Muscle layer of colon (tissue), 2 donors: ENCODE measurements around the gene EDIL3.
"Not testable (repeated sequence)": the region's sequence is repeated elsewhere in the genome, so short reads cannot be mapped to it uniquely, and the experiment has no call there.

Experiments
- H3K27ac ChIP-seq: one replicate; pipeline ENCODE4 v1.7.0; 2013; ENCODE audit warnings: low read depth, mild to moderate bottlenecking, low read length, moderate library complexity
- H3K27me3 ChIP-seq, 2 donors: one replicate each; pipeline ENCODE4 v1.7.0; 2013; ENCODE audit warnings: low read length in 2 of 2, mild to moderate bottlenecking in 2 of 2; ENCODE audit not compliant: insufficient read depth in 2 of 2, control insufficient read depth in 1 of 2
- H3K36me3 ChIP-seq: one replicate; pipeline ENCODE4 v1.7.0; 2013; ENCODE audit warnings: mild to moderate bottlenecking, low read length; ENCODE audit not compliant: insufficient read depth
- H3K4me1 ChIP-seq: one replicate; pipeline ENCODE4 v1.7.0; 2013; ENCODE audit warnings: mild to moderate bottlenecking, low read length; ENCODE audit not compliant: insufficient read depth
- H3K4me3 ChIP-seq, 2 donors: one replicate each; pipeline ENCODE4 v1.7.0; 2013; ENCODE audit warnings: low read length in 2 of 2, low read depth in 1 of 2, mild to moderate bottlenecking in 1 of 2, moderate library complexity in 1 of 2
- H3K9ac ChIP-seq: one replicate; pipeline ENCODE4 v1.7.0; 2013; ENCODE audit warnings: low read length
- H3K9me3 ChIP-seq: one replicate; pipeline ENCODE4 v1.7.0; 2013; ENCODE audit warnings: mild to moderate bottlenecking, low read length
- donor health status: abdominal sarcoma.
- donor health status: Adenocarcinoma of cecum.

The EDIL3 gene

DNA sequence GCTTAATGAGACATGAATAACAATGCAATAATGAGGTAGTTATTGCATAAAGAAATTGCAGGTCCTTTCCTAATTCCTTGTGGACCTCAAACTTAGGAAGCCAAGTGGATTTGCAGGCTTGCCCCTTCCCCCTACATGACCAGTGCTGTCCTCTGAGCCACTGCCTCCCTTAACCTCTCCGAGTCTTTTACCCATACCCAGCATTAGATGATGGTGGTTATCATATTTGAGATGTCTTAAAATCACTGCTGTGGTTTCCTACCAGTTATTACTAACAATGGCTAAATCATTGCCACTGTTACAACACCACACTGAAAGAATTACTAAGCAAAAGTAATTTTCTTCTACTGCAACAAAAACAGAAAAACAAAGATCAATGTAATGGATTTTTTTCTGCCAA, 170.8 kb downstream of the EDIL3 start:
- H3K9me3 ChIP-seq = no peaks in the 10 kb centered on the region
- H3K4me3 ChIP-seq = no peak overlapping the region
- no peaks in the 10 kb centered on the region for H3K36me3 ChIP-seq
- no peaks in the 10 kb centered on the region for H3K4me1 ChIP-seq
- no peak overlapping the region for H3K27ac ChIP-seq
- no peak overlapping the region for H3K9ac ChIP-seq
- no peaks in the 10 kb centered on the region for H3K27me3 ChIP-seq

DNA sequence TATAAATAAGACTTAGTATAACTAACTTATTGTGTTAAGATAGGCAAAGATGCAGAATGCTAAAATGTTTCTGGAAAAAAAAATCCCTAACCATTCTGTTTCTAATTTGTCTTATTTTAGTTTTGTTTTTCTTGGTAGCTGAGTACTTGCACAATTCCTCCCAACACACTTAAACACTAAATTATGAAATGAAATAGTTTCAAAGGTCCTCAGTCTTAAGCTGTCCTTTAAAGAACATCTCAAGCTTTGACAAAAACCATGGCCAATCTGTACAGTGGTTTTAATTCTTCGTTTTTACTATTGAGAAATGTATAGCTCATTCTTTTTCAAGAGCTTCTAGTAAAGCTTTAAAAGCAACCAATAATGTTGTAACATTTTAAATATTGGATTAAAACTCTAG, 171.5 kb downstream of the EDIL3 start:
- Histone ChIP-seq H3K9ac (no peak overlapping the region), H3K4me1 (no peaks in the 10 kb centered on the region), H3K27me3 (no peaks in the 10 kb centered on the region), H3K36me3 (no peaks in the 10 kb centered on the region), H3K4me3 (no peak overlapping the region), H3K27ac (no peak overlapping the region), H3K9me3 (no peaks in the 10 kb centered on the region)

DNA sequence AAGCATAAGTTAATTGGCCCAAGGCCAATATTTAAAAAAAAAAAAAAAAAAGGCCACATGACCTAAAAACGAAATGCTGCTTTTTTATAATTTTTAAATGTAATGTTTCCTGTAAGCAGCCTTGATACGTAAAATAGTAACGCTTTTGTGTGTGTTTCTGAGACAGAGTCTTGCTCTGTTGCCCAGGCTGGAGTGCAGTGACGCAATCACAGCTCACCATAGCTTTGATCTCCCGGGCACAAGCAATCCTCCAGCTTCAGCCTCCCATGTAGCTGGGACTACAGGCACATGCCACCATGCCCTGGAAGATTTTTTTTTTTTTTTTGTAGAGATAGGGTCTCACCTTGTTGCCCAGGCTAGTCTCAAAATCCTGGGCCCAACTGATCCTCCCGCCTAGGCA, 179.9 kb downstream of the EDIL3 start:
- no peaks in the 10 kb centered on the region for H3K27me3 ChIP-seq
- no peak overlapping the region for H3K27ac ChIP-seq
- no peak overlapping the region for H3K9ac ChIP-seq
- H3K4me3 ChIP-seq = no peak overlapping the region
- H3K36me3 ChIP-seq = no peaks in the 10 kb centered on the region
- H3K4me1 ChIP-seq = no peaks in the 10 kb centered on the region
- H3K9me3 ChIP-seq = no peaks in the 10 kb centered on the region

DNA sequence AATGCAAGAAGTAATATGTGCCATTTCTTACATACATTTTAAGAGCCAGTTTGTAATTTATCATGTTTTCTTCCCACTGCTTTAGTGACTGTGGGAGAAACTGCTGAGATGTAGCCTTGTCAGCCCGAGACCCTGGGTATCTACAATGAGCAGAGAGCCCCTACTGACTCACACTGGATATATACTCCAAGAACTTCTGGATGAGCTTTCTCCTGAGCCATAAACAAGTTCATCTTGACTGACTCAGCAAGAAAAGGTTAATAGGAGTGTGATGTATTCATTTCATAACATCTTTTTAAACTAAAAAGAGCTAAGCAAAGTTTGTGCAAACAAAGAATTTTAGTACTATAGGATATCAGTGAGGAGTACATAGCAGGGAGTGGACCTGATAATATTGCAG, 182.5 kb downstream of the EDIL3 start:
- Histone ChIP-seq H3K36me3 (no peaks in the 10 kb centered on the region), H3K27ac (no peak overlapping the region), H3K9ac (no peak overlapping the region), H3K4me1 (no peaks in the 10 kb centered on the region), H3K4me3 (no peak overlapping the region), H3K9me3 (no peaks in the 10 kb centered on the region), H3K27me3 (no peaks in the 10 kb centered on the region)

DNA sequence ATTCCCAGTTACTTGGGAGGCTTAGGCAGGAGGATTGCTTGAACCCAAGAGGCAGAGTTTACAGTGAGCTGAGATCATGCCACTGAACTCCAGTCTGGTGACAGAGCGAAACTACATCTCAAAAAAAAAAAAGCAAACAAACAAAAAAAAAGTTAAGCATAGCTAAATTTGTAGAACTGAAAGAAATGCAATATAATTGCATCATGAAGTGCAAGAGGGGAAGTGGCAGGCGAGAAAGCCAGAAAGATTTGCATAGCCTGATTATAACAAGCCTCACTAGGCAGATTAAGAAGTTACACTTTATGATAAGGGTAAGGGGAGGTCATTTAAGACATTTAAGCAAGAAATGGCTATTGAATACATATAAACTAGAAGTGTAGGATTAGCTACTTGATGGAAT, 187.1 kb downstream of the EDIL3 start:
- Histone ChIP-seq H3K27me3 (no peaks in the 10 kb centered on the region), H3K4me3 (no peak overlapping the region), H3K27ac (no peak overlapping the region), H3K9me3 (no peaks in the 10 kb centered on the region), H3K36me3 (no peaks in the 10 kb centered on the region), H3K9ac (no peak overlapping the region), H3K4me1 (no peaks in the 10 kb centered on the region)

DNA sequence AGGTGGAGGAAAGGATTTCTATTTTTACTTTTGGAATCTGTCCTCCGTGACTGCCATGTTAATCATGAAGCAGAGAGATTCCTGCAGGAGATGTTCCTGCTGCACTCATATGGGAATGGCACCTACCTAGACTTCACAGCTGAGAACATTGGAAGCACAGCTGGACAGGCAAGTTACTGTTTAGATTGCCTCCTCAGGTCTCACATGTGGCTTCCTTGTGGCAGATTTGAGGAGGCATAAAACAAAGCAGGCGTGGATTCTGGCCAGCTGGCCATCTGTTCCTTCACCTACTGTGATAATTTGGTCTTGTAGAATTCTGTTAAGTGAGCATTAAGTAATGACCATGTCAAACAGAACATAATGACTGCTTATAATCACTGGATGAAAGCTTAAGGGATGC, 193.4 kb downstream of the EDIL3 start:
- Histone ChIP-seq H3K27ac (no peak overlapping the region), H3K9me3 (no peaks in the 10 kb centered on the region), H3K27me3 (no peaks in the 10 kb centered on the region), H3K36me3 (no peaks in the 10 kb centered on the region), H3K4me1 (no peaks in the 10 kb centered on the region), H3K4me3 (no peak overlapping the region), H3K9ac (no peak overlapping the region)

DNA sequence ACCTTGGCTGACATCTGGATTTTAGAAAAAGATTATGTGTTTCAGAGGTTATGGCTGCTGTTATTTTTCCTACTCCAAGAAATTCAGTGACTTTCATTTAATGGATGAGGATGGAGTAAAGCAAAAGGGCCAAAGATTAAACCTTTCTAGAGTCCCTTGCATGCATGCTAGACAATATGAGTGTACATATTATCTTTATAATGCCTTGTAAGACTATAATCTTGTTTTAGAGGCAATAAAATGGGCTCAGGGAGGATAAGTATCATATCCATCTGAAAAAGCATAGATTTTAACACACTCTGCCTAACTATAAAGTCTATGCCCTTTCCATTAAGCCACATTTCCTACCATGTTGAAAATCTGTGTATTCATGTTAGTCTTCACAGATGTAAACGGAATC, 199.8 kb downstream of the EDIL3 start:
- Histone ChIP-seq H3K4me1 (peaks cover 9% of the 10 kb centered on the region), H3K27ac (no peak overlapping the region), H3K27me3 (no peaks in the 10 kb centered on the region), H3K9ac (no peak overlapping the region), H3K36me3 (no peaks in the 10 kb centered on the region), H3K9me3 (no peaks in the 10 kb centered on the region), H3K4me3 (no peak overlapping the region)

DNA sequence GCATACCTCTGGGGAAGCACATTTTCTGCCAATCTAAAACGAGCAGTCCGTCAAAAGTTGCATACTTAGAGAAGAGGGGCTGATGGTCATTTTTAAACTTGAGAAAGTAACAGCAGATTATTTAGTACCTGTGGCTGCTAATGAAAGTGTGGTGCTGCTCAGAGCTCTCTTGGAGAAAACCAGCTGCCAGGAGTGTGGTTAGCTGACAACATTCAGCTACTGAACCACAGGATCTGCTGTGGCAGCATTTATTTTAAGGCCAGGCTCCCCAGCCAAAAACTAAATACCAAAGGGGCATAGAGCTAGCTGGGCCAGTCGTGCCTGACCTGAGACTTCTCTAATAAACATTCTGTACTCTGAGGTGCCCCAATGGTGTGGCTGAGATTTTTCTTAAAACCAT, 203.6 kb downstream of the EDIL3 start:
- Histone ChIP-seq H3K9me3 (no peaks in the 10 kb centered on the region), H3K27me3 (no peaks in the 10 kb centered on the region), H3K4me3 (no peak overlapping the region), H3K4me1 (peaks cover 9% of the 10 kb centered on the region), H3K9ac (no peak overlapping the region), H3K27ac (no peak overlapping the region), H3K36me3 (no peaks in the 10 kb centered on the region)

DNA sequence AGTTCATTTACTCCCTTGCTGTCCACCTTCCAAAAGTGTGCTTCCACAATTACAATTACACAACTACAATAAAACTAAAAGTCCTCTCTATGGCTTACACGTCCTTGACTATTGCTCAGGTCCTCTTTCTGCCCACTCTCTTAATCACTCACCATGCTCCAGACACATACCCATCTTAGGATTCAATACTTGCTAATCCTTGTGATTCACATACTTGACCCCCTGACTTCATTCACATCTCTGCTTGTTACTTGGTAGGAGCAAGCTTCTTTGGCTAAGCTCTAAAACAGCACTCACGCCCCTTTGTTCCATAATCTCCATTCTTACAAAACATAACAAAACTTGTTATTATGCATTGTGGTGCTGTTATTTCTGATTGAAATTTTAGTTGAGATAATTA, 215.8 kb downstream of the EDIL3 start:
- no peak overlapping the region for H3K4me3 ChIP-seq

DNA sequence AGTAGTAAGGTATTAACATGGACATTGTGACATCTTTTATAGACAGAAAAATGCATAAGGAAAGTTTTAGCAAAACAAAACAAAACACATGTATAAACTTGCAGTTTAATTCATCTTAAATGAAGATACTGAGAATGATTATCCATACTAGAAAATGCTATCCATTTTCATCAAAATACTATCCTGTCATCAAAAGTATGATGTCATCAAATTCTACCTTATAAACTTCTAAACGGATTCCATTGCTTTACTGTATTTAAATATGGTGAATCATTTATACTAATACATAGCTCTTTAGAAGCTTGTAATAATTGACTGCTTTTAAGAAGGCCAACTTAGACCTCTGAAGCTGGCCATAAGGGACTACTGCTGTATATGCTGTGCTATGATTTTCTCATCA, 221.0 kb downstream of the EDIL3 start:
- H3K9me3 ChIP-seq = no peaks in the 10 kb centered on the region
- no peaks in the 10 kb centered on the region for H3K4me1 ChIP-seq
- no peaks in the 10 kb centered on the region for H3K36me3 ChIP-seq
- no peak overlapping the region for H3K9ac ChIP-seq
- no peak overlapping the region for H3K4me3 ChIP-seq
- no peaks in the 10 kb centered on the region for H3K27me3 ChIP-seq
- no peak overlapping the region for H3K27ac ChIP-seq

More for the DNA sequence above, 215.8 kb downstream of the EDIL3 start:
- Histone ChIP-seq H3K9me3 (no peaks in the 10 kb centered on the region), H3K9ac (no peak overlapping the region), H3K36me3 (no peaks in the 10 kb centered on the region), H3K4me1 (no peaks in the 10 kb centered on the region), H3K27me3 (no peaks in the 10 kb centered on the region), H3K27ac (no peak overlapping the region)

DNA sequence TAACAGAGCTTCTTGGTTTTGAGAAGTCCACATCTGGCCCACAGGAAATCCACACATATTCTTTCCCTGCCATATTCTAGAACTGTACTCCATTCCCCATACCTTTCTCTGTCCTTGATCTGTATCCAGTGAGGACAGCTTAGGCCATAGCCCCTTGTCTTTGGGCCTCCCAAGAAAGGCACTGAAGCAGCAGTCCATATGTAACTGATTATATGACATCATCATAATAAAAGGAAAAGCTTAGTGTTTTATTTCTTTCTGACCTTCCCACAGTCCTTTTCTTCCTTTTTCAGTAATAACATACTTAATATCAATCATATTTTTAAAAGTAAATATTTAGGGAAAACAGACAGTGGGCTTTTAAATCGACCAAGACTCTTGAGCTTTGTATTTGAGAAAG, 222.0 kb downstream of the EDIL3 start:
- Histone ChIP-seq H3K27ac (no peak overlapping the region), H3K9me3 (no peaks in the 10 kb centered on the region), H3K27me3 (no peaks in the 10 kb centered on the region), H3K9ac (no peak overlapping the region), H3K4me1 (no peaks in the 10 kb centered on the region), H3K36me3 (no peaks in the 10 kb centered on the region), H3K4me3 (no peak overlapping the region)

DNA sequence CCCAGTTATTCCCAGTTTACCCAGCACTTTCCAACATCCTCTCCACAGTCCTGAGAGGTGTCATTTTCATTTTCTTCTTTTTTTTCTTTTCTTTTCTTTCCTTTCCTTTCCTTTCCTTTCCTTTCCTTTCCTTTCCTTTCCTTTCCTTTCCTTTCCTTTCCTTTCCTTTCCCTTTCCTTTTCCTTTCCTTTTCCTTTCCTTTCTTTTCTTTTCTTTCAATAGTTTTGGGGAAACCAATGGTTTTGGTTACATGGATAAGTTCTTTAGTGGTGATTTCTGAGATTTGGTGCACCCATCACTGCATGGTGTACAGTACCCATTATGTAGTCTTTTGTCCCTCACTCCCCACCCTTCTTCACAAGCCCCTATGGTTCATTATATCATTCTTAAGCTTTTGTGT, 224.0 kb downstream of the EDIL3 start:
- not testable (repeated sequence) for H3K9ac ChIP-seq, H3K36me3 ChIP-seq, H3K27me3 ChIP-seq, H3K27ac ChIP-seq, H3K4me3 ChIP-seq, H3K9me3 ChIP-seq, H3K4me1 ChIP-seq
